Activated CD8-positive, alpha-beta memory T cell treated with anti-CD3 and anti-CD28 coated beads, Interleukin-2, amount 10 ng/mL, durations not matched to agents 7 days and 5 days (primary cell): Measurements from ENCODE around the gene ARHGAP10. TPM values are rescaled to one million over a fixed set of nuclear protein-coding genes. Genes with fewer than 3 reads are reported as not detected.

Experiments
- ATAC-seq: fragments of 150-1000 bp; cut with Tn5 transposase; one replicate; pipeline ENCODE4 v1.10.0; 2021; ENCODE audit warnings: moderate library complexity
- CTCF ChIA-PET: fragments of 350-600 bp; sonication (Branson Sonifier 250); formaldehyde crosslinking; loops from one replicate; lab custom pipeline; 2021; ENCODE audit warnings: antibody characterized with exemption; lab: Charles Lee
- DNase-seq: peaks from one replicate; pipeline ENCODE4 v3.0.0-alpha.2; 2020
- H3K27ac Mint-ChIP-seq: one replicate; pipeline ENCODE4 v1.8.0; 2021; ENCODE audit warnings: mild to moderate bottlenecking, mixed read lengths
- H3K27me3 Mint-ChIP-seq: one replicate; pipeline ENCODE4 v1.8.0; 2021; ENCODE audit warnings: mixed read lengths
- H3K36me3 Mint-ChIP-seq: one replicate; pipeline ENCODE4 v1.8.0; 2021; ENCODE audit warnings: mild to moderate bottlenecking, mixed read lengths
- H3K4me1 Mint-ChIP-seq: one replicate; pipeline ENCODE4 v1.8.0; 2021; ENCODE audit warnings: mixed read lengths
- H3K4me3 Mint-ChIP-seq: one replicate; pipeline ENCODE4 v1.8.0; 2021; ENCODE audit warnings: mild to moderate bottlenecking, moderate library complexity, mixed read lengths
- H3K9me3 Mint-ChIP-seq: one replicate; pipeline ENCODE4 v1.8.0; 2022; ENCODE audit warnings: low read depth, mixed read lengths
- total RNA-seq, 2 experiments: library from RNA; stranded (reverse); gene quantifications; one replicate each; pipeline ENCODE4 v1.2.3, GENCODE V29; 2021

The ARHGAP10 gene
- total RNA-seq, 2 experiments from 2014 or later = 12.1 to 18.8 TPM

- Mint-ChIP-seq H3K4me3 (no peak overlapping the region), H3K27ac (no peak overlapping the region), H3K4me1 (no peaks in the 10 kb centered on the region), H3K27me3 (no peaks in the 10 kb centered on the region), H3K9me3 (peaks cover 2% of the 10 kb centered on the region), H3K36me3 (peaks cover 9% of the 10 kb centered on the region)
- CTCF ChIA-PET = no interaction called here
- no peak for DNase-seq
- ATAC-seq = no peak
These were observed 226.2 kb downstream of the ARHGAP10 start for GRCh38 chr4:147958057-147958456.

- Mint-ChIP-seq H3K27me3 (no peaks in the 10 kb centered on the region), H3K4me1 (no peaks in the 10 kb centered on the region), H3K4me3 (no peak overlapping the region), H3K36me3 (peaks cover 7% of the 10 kb centered on the region), H3K27ac (no peak overlapping the region), H3K9me3 (peaks cover 2% of the 10 kb centered on the region)
- no peak for DNase-seq
- CTCF ChIA-PET = no interaction called here
- ATAC-seq = no peak
These were observed 226.7 kb downstream of the ARHGAP10 start for GRCh38 chr4:147958489-147959065.

- CTCF ChIA-PET = interaction anchor here (1.6 kb wide), 1 partner anchor 94 kb away, joined by 4 read pairs; no protein-coding TSS in a partner anchor
- ATAC-seq = no peak
- no peaks in the 10 kb centered on the region for H3K9me3 Mint-ChIP-seq
- H3K27ac Mint-ChIP-seq = no peak overlapping the region
- H3K36me3 Mint-ChIP-seq = peaks cover 2% of the 10 kb centered on the region
- H3K4me1 Mint-ChIP-seq = no peaks in the 10 kb centered on the region
- DNase-seq = no peak
- no peaks in the 10 kb centered on the region for H3K27me3 Mint-ChIP-seq
- no peak overlapping the region for H3K4me3 Mint-ChIP-seq
These were observed 229.1 kb downstream of the ARHGAP10 start for GRCh38 chr4:147960971-147961370.

GRCh38 chr4:147963839-147964238 lies 232.0 kb downstream of the ARHGAP10 start:
- no peak for DNase-seq
- Mint-ChIP-seq H3K27me3 (no peaks in the 10 kb centered on the region), H3K27ac (no peak overlapping the region), H3K36me3 (peaks cover 8% of the 10 kb centered on the region), H3K9me3 (no peaks in the 10 kb centered on the region), H3K4me1 (no peaks in the 10 kb centered on the region), H3K4me3 (no peak overlapping the region)
- no peak for ATAC-seq
- CTCF ChIA-PET = no interaction called here

GRCh38 chr4:147964266-147964880 lies 232.5 kb downstream of the ARHGAP10 start:
- no peak overlapping the region for H3K27ac Mint-ChIP-seq
- H3K27me3 Mint-ChIP-seq = no peaks in the 10 kb centered on the region
- peaks cover 11% of the 10 kb centered on the region for H3K36me3 Mint-ChIP-seq
- CTCF ChIA-PET = no interaction called here
- ATAC-seq = no peak
- no peak for DNase-seq
- no peaks in the 10 kb centered on the region for H3K9me3 Mint-ChIP-seq
- H3K4me1 Mint-ChIP-seq = no peaks in the 10 kb centered on the region
- no peak overlapping the region for H3K4me3 Mint-ChIP-seq

- Mint-ChIP-seq H3K36me3 (peaks cover 11% of the 10 kb centered on the region), H3K27me3 (no peaks in the 10 kb centered on the region), H3K4me1 (no peaks in the 10 kb centered on the region), H3K4me3 (no peak overlapping the region), H3K27ac (no peak overlapping the region), H3K9me3 (no peaks in the 10 kb centered on the region)
- CTCF ChIA-PET = interaction anchor here (0.8 kb wide), 1 partner anchor 19 kb away, joined by 3 read pairs; no protein-coding TSS in a partner anchor
- ATAC-seq (no peak), DNase-seq (no peak)
These were observed 233.2 kb downstream of the ARHGAP10 start for GRCh38 chr4:147965056-147965455.

GRCh38 chr4:147965873-147966272 lies 234.0 kb downstream of the ARHGAP10 start:
- no peaks in the 10 kb centered on the region for H3K4me1 Mint-ChIP-seq
- H3K27me3 Mint-ChIP-seq = no peaks in the 10 kb centered on the region
- ATAC-seq (no peak), DNase-seq (no peak)
- H3K27ac Mint-ChIP-seq = no peak overlapping the region
- H3K9me3 Mint-ChIP-seq = no peaks in the 10 kb centered on the region
- CTCF ChIA-PET = interaction anchor here (0.8 kb wide), 1 partner anchor 18 kb away, joined by 3 read pairs; no protein-coding TSS in a partner anchor
- H3K36me3 Mint-ChIP-seq = peaks cover 13% of the 10 kb centered on the region
- H3K4me3 Mint-ChIP-seq = no peak overlapping the region

GRCh38 chr4:147968641-147969040 lies 236.8 kb downstream of the ARHGAP10 start:
- no peak overlapping the region for H3K4me3 Mint-ChIP-seq
- H3K36me3 Mint-ChIP-seq = peaks cover 26% of the 10 kb centered on the region
- H3K9me3 Mint-ChIP-seq = no peaks in the 10 kb centered on the region
- DNase-seq (no peak), ATAC-seq (no peak)
- CTCF ChIA-PET = interaction anchor here (0.5 kb wide), 1 partner anchor 187 kb away, joined by 4 read pairs; no protein-coding TSS in a partner anchor
- H3K27me3 Mint-ChIP-seq = no peaks in the 10 kb centered on the region
- no peaks in the 10 kb centered on the region for H3K4me1 Mint-ChIP-seq
- H3K27ac Mint-ChIP-seq = no peak overlapping the region

- ATAC-seq = no peak
- CTCF ChIA-PET = no interaction called here
These were observed 237.9 kb downstream of the ARHGAP10 start for GRCh38 chr4:147969573-147970385.

GRCh38 chr4:147971116-147971515 lies 239.2 kb downstream of the ARHGAP10 start:
- Mint-ChIP-seq H3K36me3 (peaks cover 32% of the 10 kb centered on the region), H3K27me3 (no peaks in the 10 kb centered on the region)
- CTCF ChIA-PET = no interaction called here

More at GRCh38 chr4:147969573-147970385, 237.9 kb downstream of the ARHGAP10 start:
- H3K4me3 Mint-ChIP-seq = no peak overlapping the region
- no peak overlapping the region for H3K27ac Mint-ChIP-seq
- H3K4me1 Mint-ChIP-seq = no peaks in the 10 kb centered on the region
- H3K27me3 Mint-ChIP-seq = no peaks in the 10 kb centered on the region
- no peaks in the 10 kb centered on the region for H3K9me3 Mint-ChIP-seq
- H3K36me3 Mint-ChIP-seq = peaks cover 32% of the 10 kb centered on the region
- DNase-seq = no peak

GRCh38 chr4:147975325-147975724 lies 243.4 kb downstream of the ARHGAP10 start:
- ATAC-seq (no peak), DNase-seq (no peak)
- CTCF ChIA-PET = no interaction called here
- Mint-ChIP-seq H3K4me1 (peaks cover 6% of the 10 kb centered on the region), H3K36me3 (peaks cover 30% of the 10 kb centered on the region), H3K27ac (no peak overlapping the region), H3K27me3 (peaks cover 4% of the 10 kb centered on the region), H3K4me3 (no peak overlapping the region), H3K9me3 (no peaks in the 10 kb centered on the region)

More at GRCh38 chr4:147971116-147971515, 239.2 kb downstream of the ARHGAP10 start:
- no peak for ATAC-seq
- Mint-ChIP-seq H3K9me3 (no peaks in the 10 kb centered on the region), H3K4me1 (no peaks in the 10 kb centered on the region), H3K27ac (no peak overlapping the region), H3K4me3 (no peak overlapping the region)
- DNase-seq = no peak

- peaks cover 4% of the 10 kb centered on the region for H3K27me3 Mint-ChIP-seq
- H3K36me3 Mint-ChIP-seq = peaks cover 32% of the 10 kb centered on the region
- no peaks in the 10 kb centered on the region for H3K9me3 Mint-ChIP-seq
- ATAC-seq (no peak), DNase-seq (no peak)
- H3K4me1 Mint-ChIP-seq = peaks cover 15% of the 10 kb centered on the region
- H3K27ac Mint-ChIP-seq = no peak overlapping the region
- CTCF ChIA-PET = no interaction called here
- no peak overlapping the region for H3K4me3 Mint-ChIP-seq
These were observed 244.3 kb downstream of the ARHGAP10 start for GRCh38 chr4:147975933-147976928.
